NCI-H748 (cell line): ENCODE data around the gene FGF3.
"Not testable (repeated sequence)": the region's sequence is repeated elsewhere in the genome, so short reads cannot be mapped to it uniquely, and the experiment has no call there.

ENCODE experiments used
- DNase-seq: peaks from one replicate; lab custom pipeline; 2025; ENCODE audit not compliant: unreplicated experiment; lab: John Stamatoyannopoulos, UW

Gene FGF3

GRCh38 chr11:69773626-69774353, 45.4 kb downstream of the FGF3 start:
- no peak for DNase-seq

- no peak for DNase-seq
These were observed 47.8 kb downstream of the FGF3 start for GRCh38 chr11:69771466-69771865.

DNA sequence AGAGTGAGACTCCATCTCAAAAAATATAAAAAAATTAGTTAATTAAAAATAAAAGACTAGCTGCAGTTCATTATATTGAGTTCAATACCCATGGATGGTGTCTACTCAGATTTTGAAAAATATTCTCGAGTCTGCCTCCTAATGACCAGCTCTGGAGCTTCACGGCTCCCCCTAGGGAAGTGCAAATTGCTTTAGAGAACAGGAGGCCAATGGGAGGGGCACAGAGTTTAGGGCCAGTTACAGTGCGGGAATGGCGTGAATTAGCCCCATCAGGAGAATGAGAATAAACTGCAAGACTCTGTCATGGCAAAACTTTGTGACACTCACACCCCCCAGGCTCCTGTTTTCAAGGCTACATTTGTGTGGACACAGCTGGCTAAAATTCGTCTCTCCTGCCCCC, 48.7 kb downstream of the FGF3 start:
- no peak for DNase-seq

- no peak for DNase-seq
These were observed 53.7 kb downstream of the FGF3 start for GRCh38 chr11:69765498-69765995.

GRCh38 chr11:69764918-69765317, 54.3 kb downstream of the FGF3 start:
- not testable (repeated sequence) for DNase-seq

DNA sequence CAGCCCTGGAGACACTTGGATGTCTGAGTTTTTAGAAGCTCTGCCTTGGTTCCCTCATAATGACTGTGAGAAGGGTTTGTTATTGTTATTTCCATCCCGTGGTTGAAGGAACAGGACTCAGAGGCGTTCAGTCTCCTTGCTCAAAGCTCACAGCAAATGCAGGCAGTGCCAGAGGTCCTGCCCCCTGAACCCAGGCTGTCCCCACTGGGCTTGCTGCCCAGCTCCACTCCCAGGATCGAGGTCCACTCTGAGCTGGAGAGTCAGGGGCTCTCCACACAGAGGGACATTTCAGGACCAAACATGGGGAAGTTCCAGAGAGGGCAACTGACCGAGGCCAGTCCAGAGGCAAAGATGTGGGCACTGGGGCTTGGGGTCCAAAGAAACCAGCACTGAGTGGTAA, 58.9 kb downstream of the FGF3 start:
- DNase-seq = no peak
